ENCODE measurements around the gene SUSD4. TPM values are rescaled to one million over a fixed set of nuclear protein-coding genes. Genes with fewer than 3 reads are reported as not detected.

The SUSD4 gene
- total and polyA plus RNA-seq, 9 of the 15 experiments (the other 6 are each of a cell fraction or from before 2014, with no cell fraction given): 0.06 to 1.7 (median 0.09) TPM; not detected in 4

GRCh38 chr1:223402790-223403142, 38.8 kb upstream of the SUSD4 start (continued):
- TF ChIP-seq SFPQ (IDR thresholded peaks at IDR 0.05; ENCODE audit: low read depth, low read length) (no peak), ZNF561 (CRISPR knock-in tag; conservative IDR thresholded peaks at IDR 0.05) (no peak), NRF1 (conservative IDR thresholded peaks at IDR 0.05 in 1 of 2, IDR thresholded peaks at IDR 0.05 in 1 of 2) (no peak), MCM3 (IDR thresholded peaks at IDR 0.05) (no peak), ZNF121 (CRISPR knock-in tag; conservative IDR thresholded peaks at IDR 0.05) (no peak), KHSRP (IDR thresholded peaks at IDR 0.05) (no peak), MTA2 (IDR thresholded peaks at IDR 0.05; ENCODE audit: low read depth) (no peak), ZNF444 (CRISPR knock-in tag; IDR thresholded peaks at IDR 0.05) (no peak), FIP1L1 (IDR thresholded peaks at IDR 0.05; ENCODE audit: low read depth, low read length, poor library complexity, severe bottlenecking) (no peak), MAX (CRISPR knock-in tag; IDR thresholded peaks at IDR 0.05) (no peak), ZNF830 (CRISPR knock-in tag; IDR thresholded peaks at IDR 0.05) (no peak), TCF7 (IDR thresholded peaks at IDR 0.05; ENCODE audit: borderline replicate concordance) (no peak), PCBP2 (IDR thresholded peaks at IDR 0.05; ENCODE audit: low read depth, low read length, poor library complexity, severe bottlenecking) (no peak), ZNF3 (CRISPR knock-in tag; IDR thresholded peaks at IDR 0.05) (no peak), GATAD2B (IDR thresholded peaks at IDR 0.05; ENCODE audit: borderline replicate concordance) (no peak), GABPA (tag; conservative IDR thresholded peaks at IDR 0.05; ENCODE audit: low read depth) (no peak), ATF3 (IDR thresholded peaks at IDR 0.05) (peak; percentile 4; the same call in 1 of the 2 replicates), ATF3 (CRISPR knock-in tag; conservative IDR thresholded peaks at IDR 0.05) (no peak), U2AF1 (optimal IDR thresholded peaks at IDR 0.05; ENCODE audit: low read depth, low read length) (no peak), ZNF518B (CRISPR knock-in tag; IDR thresholded peaks at IDR 0.05) (no peak), THRAP3 (IDR thresholded peaks at IDR 0.05; ENCODE audit: borderline replicate concordance) (no peak), SREBF2 (CRISPR knock-in tag; IDR thresholded peaks at IDR 0.05) (no peak)

Measured in K562 (cell line).